Measurements from ENCODE around the gene FLNA. TPM values are rescaled to one million over a fixed set of nuclear protein-coding genes. Genes with fewer than 3 reads are reported as not detected.

Gene FLNA
- total and polyA plus RNA-seq, 9 of the 15 experiments (the other 6 are each of a cell fraction or from before 2014, with no cell fraction given) = 6.2 to 735 (median 135) TPM

- TF ChIP-seq PHF20 (IDR thresholded peaks at IDR 0.05; ENCODE audit: partially characterized antibody) (no peak), HDGF (IDR thresholded peaks at IDR 0.05) (no peak), SNRNP70 (optimal IDR thresholded peaks at IDR 0.05; ENCODE audit: low read depth, low read length) (no peak), ELF4 (CRISPR knock-in tag; IDR thresholded peaks at IDR 0.05) (no peak), PHF21A (IDR thresholded peaks at IDR 0.05; ENCODE audit: borderline replicate concordance, low read depth) (no peak), ZC3H11A (IDR thresholded peaks at IDR 0.05; ENCODE audit: low read depth, low read length) (no peak), MAFF (IDR thresholded peaks at IDR 0.05; ENCODE audit: low read length) (peak; percentile 7; the same call in 1 of the 2 replicates), ARHGAP35 (IDR thresholded peaks at IDR 0.05; ENCODE audit: partially characterized antibody) (no peak), POLR2AphosphoS5 (IDR thresholded peaks at IDR 0.05; ENCODE audit: control insufficient read depth, insufficient read depth, low read depth, low read length) (peak; percentile 31; the same call in 1 of the 2 replicates), ZNF311 (CRISPR knock-in tag; IDR thresholded peaks at IDR 0.05) (no peak), ATF7 (IDR thresholded peaks at IDR 0.05) (peak; percentile 33; the same call in 1 of the 2 replicates), ZNF146 (CRISPR knock-in tag; IDR thresholded peaks at IDR 0.05; ENCODE audit: unreplicated experiment) (no peak), TSC22D4 (tag; IDR thresholded peaks at IDR 0.05) (no peak), HDAC8 (tag; IDR thresholded peaks at IDR 0.05) (no peak), ZNF140 (CRISPR knock-in tag; IDR thresholded peaks at IDR 0.05) (no peak), WHSC1 (IDR thresholded peaks at IDR 0.05; ENCODE audit: low read length) (no peak), NFXL1 (CRISPR knock-in tag; IDR thresholded peaks at IDR 0.05) (no peak), MCM2 (IDR thresholded peaks at IDR 0.05; ENCODE audit: low read depth) (no peak), LEF1 (IDR thresholded peaks at IDR 0.05) (0 out of 2 replicates have a peak, but pooled peaks have one; percentile 36), MCM7 (IDR thresholded peaks at IDR 0.05) (no peak), ZNF263 (CRISPR knock-in tag; IDR thresholded peaks at IDR 0.05; ENCODE audit: borderline replicate concordance) (peak; percentile 84), ZNF717 (CRISPR knock-in tag; IDR thresholded peaks at IDR 0.05) (no peak), ZNF436 (CRISPR knock-in tag; IDR thresholded peaks at IDR 0.05) (no peak), SMARCE1 (IDR thresholded peaks at IDR 0.05) (peak; percentile 29; the same call in 1 of the 2 replicates), CEBPB (tag; IDR thresholded peaks at IDR 0.05) (no peak), SAFB2 (IDR thresholded peaks at IDR 0.05; ENCODE audit: borderline replicate concordance, low read depth, low read length, severe bottlenecking) (no peak)
- TF ChIP-seq, protein P1, sequence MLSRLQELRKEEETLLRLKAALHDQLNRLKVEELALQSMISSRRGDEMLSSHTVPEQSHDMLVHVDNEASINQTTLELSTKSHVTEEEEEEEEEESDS (CRISPR knock-in tag; IDR thresholded peaks at IDR 0.05) = no peak
- TF ChIP-seq, protein P2, sequence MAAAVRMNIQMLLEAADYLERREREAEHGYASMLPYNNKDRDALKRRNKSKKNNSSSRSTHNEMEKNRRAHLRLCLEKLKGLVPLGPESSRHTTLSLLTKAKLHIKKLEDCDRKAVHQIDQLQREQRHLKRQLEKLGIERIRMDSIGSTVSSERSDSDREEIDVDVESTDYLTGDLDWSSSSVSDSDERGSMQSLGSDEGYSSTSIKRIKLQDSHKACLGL (CRISPR knock-in tag; IDR thresholded peaks at IDR 0.05; ENCODE audit: borderline replicate concordance, poor library complexity, severe bottlenecking) = no peak
- TF ChIP-seq, protein P3, sequence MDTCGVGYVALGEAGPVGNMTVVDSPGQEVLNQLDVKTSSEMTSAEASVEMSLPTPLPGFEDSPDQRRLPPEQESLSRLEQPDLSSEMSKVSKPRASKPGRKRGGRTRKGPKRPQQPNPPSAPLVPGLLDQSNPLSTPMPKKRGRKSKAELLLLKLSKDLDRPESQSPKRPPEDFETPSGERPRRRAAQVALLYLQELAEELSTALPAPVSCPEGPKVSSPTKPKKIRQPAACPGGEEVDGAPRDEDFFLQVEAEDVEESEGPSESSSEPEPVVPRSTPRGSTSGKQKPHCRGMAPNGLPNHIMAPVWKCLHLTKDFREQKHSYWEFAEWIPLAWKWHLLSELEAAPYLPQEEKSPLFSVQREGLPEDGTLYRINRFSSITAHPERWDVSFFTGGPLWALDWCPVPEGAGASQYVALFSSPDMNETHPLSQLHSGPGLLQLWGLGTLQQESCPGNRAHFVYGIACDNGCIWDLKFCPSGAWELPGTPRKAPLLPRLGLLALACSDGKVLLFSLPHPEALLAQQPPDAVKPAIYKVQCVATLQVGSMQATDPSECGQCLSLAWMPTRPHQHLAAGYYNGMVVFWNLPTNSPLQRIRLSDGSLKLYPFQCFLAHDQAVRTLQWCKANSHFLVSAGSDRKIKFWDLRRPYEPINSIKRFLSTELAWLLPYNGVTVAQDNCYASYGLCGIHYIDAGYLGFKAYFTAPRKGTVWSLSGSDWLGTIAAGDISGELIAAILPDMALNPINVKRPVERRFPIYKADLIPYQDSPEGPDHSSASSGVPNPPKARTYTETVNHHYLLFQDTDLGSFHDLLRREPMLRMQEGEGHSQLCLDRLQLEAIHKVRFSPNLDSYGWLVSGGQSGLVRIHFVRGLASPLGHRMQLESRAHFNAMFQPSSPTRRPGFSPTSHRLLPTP (IDR thresholded peaks at IDR 0.05; ENCODE audit: borderline replicate concordance, extremely low read depth, insufficient read length) = no peak
Measured at GRCh38 chrX:154369449-154370299, 4.8 kb downstream of the FLNA start (continued).
